Left lung (tissue), 10 donors: Measurements from ENCODE around the gene ACKR3. TPM values are rescaled to one million over a fixed set of nuclear protein-coding genes. Genes with fewer than 3 reads are reported as not detected.
A peak's percentile ranks its signal among the peaks of the same experiment; 100 is the strongest.

Experiments used
- ATAC-seq: fragments of 200-7000 bp; cut with Tn5 transposase; one replicate; pipeline ENCODE4 v1.9.1; 2020; ENCODE audit warnings: moderate library complexity
- DNase-seq, 4 donors: peaks; one replicate each; pipeline ENCODE4 v3.0.0-alpha.2; 2013 to 2020
- H3K27ac ChIP-seq, 2 donors: fragments of 200-600 bp; sonication (generic) in 1 of 2; one replicate each; pipeline versions ENCODE4 v1.5.0 to v1.8.0; 2020 to 2021
- H3K27me3 ChIP-seq, 2 donors: fragments of 200-600 bp; sonication (generic) in 1 of 2; one replicate each; pipeline versions ENCODE4 v1.5.0 to v1.8.0; 2020 to 2021
- H3K36me3 ChIP-seq, 2 donors: fragments of 200-600 bp; sonication (generic) in 1 of 2; one replicate each; pipeline versions ENCODE4 v1.5.0 to v1.8.0; 2020 to 2021
- H3K4me1 ChIP-seq, 2 donors: fragments of 200-600 bp; one replicate each; pipeline ENCODE4 v1.8.0; 2021
- H3K4me3 ChIP-seq, 2 donors: fragments of 200-600 bp; sonication (generic) in 1 of 2; one replicate each; pipeline versions ENCODE4 v1.5.0 to v1.8.0; 2020 to 2021; ENCODE audit warnings: mild to moderate bottlenecking in 1 of 2
- H3K9me3 ChIP-seq, 2 donors: fragments of 200-600 bp; sonication (generic) in 1 of 2; one replicate each; pipeline versions ENCODE4 v1.5.0 to v1.8.0; 2020 to 2021
- CTCF ChIP-seq, 2 donors: fragments of 200-600 bp; sonication (generic) in 1 of 2; IDR thresholded peaks; one replicate each; pipeline versions ENCODE4 v1.5.0 to v1.8.0; 2021; ENCODE audit warnings: antibody characterized with exemption in 2 of 2
- intact Hi-C, 2 donors: fragments of 100-400 bp; cut with DNase I; formaldehyde crosslinking; loops; one replicate each; pipeline versions ENCODE4 v1.11.2 to v1.14.2; 2022
- polyA plus RNA-seq, 6 donors: library from polyadenylated mRNA; unstranded; fragments of 120-200 nt; gene quantifications; one replicate each; pipeline ENCODE4 v1.2.1, GENCODE V29; 2013; ENCODE audit not compliant: insufficient read length in 6 of 6
- total RNA-seq, 2 donors: library from RNA; stranded (reverse); fragmentation: NEBNext Ultra II Directional; extraction: Animal tissue kit (Norgen Biotek cat#: 25700); gene quantifications; one replicate each; pipeline ENCODE4 v1.2.1, GENCODE V29; 2021
- donor health status: DM: no; HTN: yes; CAD: no.
- donor health status: DM: no; HTN: no; CAD: no.

Gene ACKR3
- total and polyA plus RNA-seq, 8 donors: 9.9 to 49.3 (median 33.3) TPM

GRCh38 chr2:236541008-236541562, 28.5 kb upstream of the ACKR3 start:
- Histone ChIP-seq H3K4me1 (peaks cover 0 to 28% of the 10 kb centered on the region in 2 donors), H3K27ac (no peak overlapping the region), H3K27me3 (no peaks in the 10 kb centered on the region), H3K4me3 (no peak overlapping the region), H3K9me3 (no peaks in the 10 kb centered on the region), H3K36me3 (no peaks in the 10 kb centered on the region)
- ATAC-seq (no peak), DNase-seq (no peak)
- no peak for TF ChIP-seq CTCF (IDR thresholded peaks at IDR 0.05)
- intact Hi-C loops: no loop called here

- DNase-seq: no peak
- no peaks in the 10 kb centered on the region for H3K9me3 ChIP-seq
- no peak for ATAC-seq
- no peak overlapping the region for H3K27ac ChIP-seq
- intact Hi-C loops: no loop called here
- H3K36me3 ChIP-seq: no peaks in the 10 kb centered on the region
- H3K4me1 ChIP-seq: peaks cover 0 to 22% of the 10 kb centered on the region in 2 donors
- H3K4me3 ChIP-seq: no peak overlapping the region
- no peaks in the 10 kb centered on the region for H3K27me3 ChIP-seq
- TF ChIP-seq CTCF (IDR thresholded peaks at IDR 0.05): no peak
Observed at GRCh38 chr2:236544362-236544761, 25.3 kb upstream of the ACKR3 start.

- Histone ChIP-seq H3K4me1 (peaks cover 0 to 22% of the 10 kb centered on the region in 2 donors), H3K4me3 (no peak overlapping the region), H3K27me3 (no peaks in the 10 kb centered on the region), H3K36me3 (no peaks in the 10 kb centered on the region), H3K27ac (no peak overlapping the region), H3K9me3 (no peaks in the 10 kb centered on the region)
- TF ChIP-seq CTCF (IDR thresholded peaks at IDR 0.05): no peak
- intact Hi-C loops: no loop called here
- ATAC-seq (no peak), DNase-seq (no peak)
Observed at GRCh38 chr2:236545248-236545658, 24.4 kb upstream of the ACKR3 start.

GRCh38 chr2:236545814-236546480, 23.7 kb upstream of the ACKR3 start:
- Histone ChIP-seq H3K27ac (peak overlapping the region in 1 of 2 donors; percentile 13), H3K4me3 (no peak overlapping the region), H3K27me3 (no peaks in the 10 kb centered on the region), H3K36me3 (no peaks in the 10 kb centered on the region), H3K4me1 (peaks cover 0 to 22% of the 10 kb centered on the region in 2 donors), H3K9me3 (no peaks in the 10 kb centered on the region)
- TF ChIP-seq CTCF (IDR thresholded peaks at IDR 0.05): no peak
- ATAC-seq: peak; percentile 37
- DNase-seq: peak in 2 of 4 donors; percentile 58 to 71
- intact Hi-C loops: no loop called here

GRCh38 chr2:236546561-236547002, 23.0 kb upstream of the ACKR3 start:
- intact Hi-C loops: no loop called here
- no peaks in the 10 kb centered on the region for H3K27me3 ChIP-seq
- peaks cover 0 to 22% of the 10 kb centered on the region in 2 donors for H3K4me1 ChIP-seq
- H3K27ac ChIP-seq: peak overlapping the region in 1 of 2 donors; percentile 43
- H3K36me3 ChIP-seq: no peaks in the 10 kb centered on the region
- ATAC-seq (no peak), DNase-seq (no peak)
- TF ChIP-seq CTCF (IDR thresholded peaks at IDR 0.05): no peak
- H3K4me3 ChIP-seq: no peak overlapping the region
- no peaks in the 10 kb centered on the region for H3K9me3 ChIP-seq
